DMS79 treated with DMSO at 0.1 percent for 48 hours (cell line): ENCODE results near the gene GTF2H3.
A peak's percentile ranks its signal among the peaks of the same experiment; 100 is the strongest.
"Not testable (repeated sequence)": the region's sequence is repeated elsewhere in the genome, so short reads cannot be mapped to it uniquely, and the experiment has no call there.

Experiments used
- DNase-seq: peaks from one replicate; lab custom pipeline; 2025; lab: John Stamatoyannopoulos, UW

GTF2H3 gene

GRCh38 chr12:123633379-123634141 is at the start of gene GTF2H3, which contains the start of gene EIF2B1:
Gene GTF2H3 (plus strand): TSS chr12:123633829. CDS start chr12:123633860, 31 bp downstream.
Gene EIF2B1 (minus strand): TSS chr12:123633686. CDS start chr12:123633557, 129 bp downstream.
- peak; percentile 98 for DNase-seq

DNA sequence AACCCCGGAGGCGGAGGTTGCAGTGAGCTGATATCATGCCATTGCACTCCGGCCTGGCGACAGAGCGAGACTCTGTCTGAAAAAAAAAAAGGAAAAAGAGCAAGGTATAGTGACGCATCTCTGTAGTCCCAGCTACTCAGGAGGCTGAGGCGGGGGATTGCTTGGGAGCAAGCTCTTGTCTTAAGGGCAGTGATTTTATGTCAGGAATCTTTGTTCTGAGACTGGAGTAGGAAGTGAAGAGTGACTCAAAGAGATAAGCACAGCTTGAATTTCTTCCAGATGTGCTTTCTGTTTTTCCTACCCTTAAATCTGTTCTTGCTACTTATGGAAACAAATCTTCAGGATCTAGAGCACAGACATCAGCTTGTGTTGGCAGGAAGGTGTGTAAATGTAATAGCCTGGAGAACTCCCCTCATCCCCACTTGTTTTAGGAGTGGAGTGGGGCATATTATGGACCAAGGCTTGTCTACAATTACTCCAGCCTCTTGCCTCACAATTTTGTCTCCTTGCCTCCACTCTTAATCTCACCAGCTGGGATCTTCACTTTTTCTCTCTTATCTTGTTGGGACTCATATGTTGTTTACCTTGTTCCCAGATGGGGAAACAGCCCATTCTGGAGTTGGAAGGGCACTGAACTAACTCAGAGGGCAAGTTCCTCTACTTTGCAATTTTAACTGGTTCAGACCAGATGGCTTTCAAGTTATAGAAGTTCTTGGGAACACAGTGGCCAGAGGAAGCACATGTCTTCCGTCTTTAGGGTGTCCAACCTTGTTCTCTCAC is 41.7 kb upstream of the GTF2H3 start:
- no peak for DNase-seq

DNA sequence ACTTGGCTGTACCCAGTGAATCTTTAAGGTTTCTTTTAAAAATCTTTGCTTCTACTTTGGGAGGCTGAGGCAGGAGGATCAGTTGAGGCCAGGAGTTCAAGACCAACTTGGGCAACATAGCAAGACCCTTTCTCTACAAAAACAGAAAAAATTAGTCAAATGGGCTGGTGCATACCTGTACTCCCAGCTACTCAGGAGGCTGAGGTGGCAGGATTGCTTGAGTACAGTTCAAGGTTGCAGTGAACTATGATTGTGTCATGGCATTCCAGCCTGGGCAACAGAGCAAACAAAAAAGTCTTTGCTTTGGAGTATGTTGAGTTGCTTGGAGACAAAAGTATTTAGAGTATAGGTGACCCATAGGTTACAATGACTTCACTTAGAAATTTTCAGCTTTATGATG is 37.9 kb upstream of the GTF2H3 start:
- no peak for DNase-seq

DNA sequence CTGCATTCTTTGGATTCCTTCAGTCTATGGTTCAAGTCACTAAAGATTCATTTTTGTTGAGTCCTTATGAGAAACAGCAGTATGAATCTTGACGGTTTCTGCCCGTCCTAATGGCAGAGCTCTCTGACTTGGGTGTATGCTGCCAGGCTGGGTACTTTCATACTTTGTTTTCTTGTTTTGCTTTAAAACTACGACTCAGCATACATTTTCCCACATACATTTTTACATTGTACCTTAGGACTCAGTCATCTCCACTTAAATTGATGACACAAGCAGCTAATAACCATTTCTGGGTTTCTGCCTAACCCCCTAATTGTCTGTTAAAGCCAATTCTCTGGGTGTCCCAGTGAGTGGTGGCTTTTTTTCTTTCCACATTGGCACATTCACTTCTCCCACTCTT is 36.5 kb upstream of the GTF2H3 start:
- DNase-seq = no peak

DNA sequence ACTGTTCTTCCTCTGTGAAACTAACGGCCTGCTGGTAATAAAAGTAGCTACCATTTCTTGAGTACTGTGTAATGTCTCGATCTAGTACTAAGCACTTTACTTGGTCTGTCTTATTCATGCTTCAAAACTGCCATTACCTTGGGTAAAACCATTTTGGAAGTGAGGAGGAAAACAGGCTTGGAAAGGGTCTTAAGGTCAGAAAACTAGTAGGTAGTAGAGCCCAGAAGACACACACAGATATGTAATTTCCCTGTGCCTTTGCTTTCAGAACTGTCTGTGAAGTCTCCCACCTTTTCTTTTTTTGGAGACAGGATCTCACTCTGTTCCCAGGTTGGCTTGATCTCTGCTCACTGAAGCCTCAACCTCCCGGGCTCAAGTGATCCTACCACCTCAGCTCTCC is 35.1 kb upstream of the GTF2H3 start:
- no peak for DNase-seq

GRCh38 chr12:123599310-123599709 is 34.3 kb upstream of the GTF2H3 start:
- no peak for DNase-seq

DNA sequence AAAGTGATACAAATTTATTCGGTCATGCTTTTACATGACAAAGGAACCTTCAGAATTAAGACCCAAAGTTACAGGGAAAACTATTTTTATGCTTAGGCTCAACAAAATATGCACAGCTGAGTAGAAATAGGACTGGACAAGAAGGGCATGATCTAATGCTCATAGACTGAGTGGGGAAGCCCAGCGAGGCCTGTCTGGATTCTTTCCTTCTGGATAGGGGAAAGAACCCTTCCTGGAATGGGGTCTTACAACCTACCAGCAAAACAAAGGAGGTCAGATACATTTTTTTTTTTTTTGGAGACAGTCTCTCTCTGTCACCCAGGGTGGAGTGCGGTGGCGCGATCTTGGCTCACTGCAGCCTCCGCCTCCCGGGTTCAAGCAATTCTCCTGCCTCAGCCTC is 33.9 kb upstream of the GTF2H3 start:
- DNase-seq = no peak

GRCh38 chr12:123601602-123602489 is 31.8 kb upstream of the GTF2H3 start, which contains the start of gene DDX55:
Gene DDX55 (plus strand): TSS chr12:123602099. CDS start chr12:123602149, 50 bp downstream.
- peak; percentile 67 for DNase-seq

- DNase-seq = peak; percentile 4
Observed at GRCh38 chr12:123602651-123603195, 30.9 kb upstream of the GTF2H3 start.

DNA sequence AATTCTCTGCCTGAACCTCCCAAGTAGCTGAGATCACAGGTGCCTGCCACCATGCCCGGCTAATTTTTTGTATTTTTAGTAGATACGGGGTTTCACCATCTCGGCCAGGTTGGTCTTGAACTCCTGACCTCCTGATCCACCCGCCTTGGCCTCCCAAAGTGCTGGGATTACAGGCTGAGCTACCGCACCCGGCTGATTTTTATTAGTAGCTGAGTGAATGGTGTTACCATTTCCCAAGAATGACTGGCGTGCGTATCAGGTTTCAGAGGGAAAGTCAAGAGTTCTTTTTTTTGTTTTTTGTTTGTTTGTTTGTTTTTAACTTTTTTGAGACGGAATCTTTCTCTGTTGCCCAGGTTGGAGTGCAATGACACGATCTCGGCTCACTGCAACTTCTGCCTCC is 30.1 kb upstream of the GTF2H3 start:
- not testable (repeated sequence) for DNase-seq

DNA sequence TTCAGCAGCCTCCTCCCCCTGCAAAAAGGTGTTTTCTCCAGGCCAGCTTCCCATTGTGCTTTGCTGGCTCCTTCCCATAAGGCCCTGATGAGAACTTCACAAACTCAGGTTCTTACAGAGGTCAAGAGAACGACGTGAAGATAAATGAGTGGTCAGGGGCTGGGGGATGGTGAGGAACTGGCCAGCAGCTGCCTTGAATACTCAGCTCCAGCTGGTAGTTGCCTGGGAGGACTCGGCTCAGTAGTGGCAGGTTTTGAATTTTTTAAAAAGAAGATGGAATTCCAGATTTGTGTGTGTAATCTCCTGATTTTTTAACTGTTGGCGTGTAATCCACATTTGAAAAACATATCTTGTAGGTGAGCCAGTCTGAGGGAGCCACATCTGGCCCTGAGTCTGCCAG is 25.9 kb upstream of the GTF2H3 start:
- no peak for DNase-seq

- DNase-seq = no peak
Observed at GRCh38 chr12:123608182-123608581, 25.4 kb upstream of the GTF2H3 start.

GRCh38 chr12:123614110-123614509 is 19.5 kb upstream of the GTF2H3 start:
- DNase-seq = no peak

GRCh38 chr12:123614531-123614930 is 19.1 kb upstream of the GTF2H3 start:
- DNase-seq = no peak

- no peak for DNase-seq
Observed at GRCh38 chr12:123617144-123617543, 16.5 kb upstream of the GTF2H3 start.

- no peak for DNase-seq
Observed at GRCh38 chr12:123617580-123617979, 16.0 kb upstream of the GTF2H3 start.

- DNase-seq = no peak
Observed at GRCh38 chr12:123621101-123621500, 12.5 kb upstream of the GTF2H3 start.

GRCh38 chr12:123621619-123622530 is 11.8 kb upstream of the GTF2H3 start:
- DNase-seq = no peak

DNA sequence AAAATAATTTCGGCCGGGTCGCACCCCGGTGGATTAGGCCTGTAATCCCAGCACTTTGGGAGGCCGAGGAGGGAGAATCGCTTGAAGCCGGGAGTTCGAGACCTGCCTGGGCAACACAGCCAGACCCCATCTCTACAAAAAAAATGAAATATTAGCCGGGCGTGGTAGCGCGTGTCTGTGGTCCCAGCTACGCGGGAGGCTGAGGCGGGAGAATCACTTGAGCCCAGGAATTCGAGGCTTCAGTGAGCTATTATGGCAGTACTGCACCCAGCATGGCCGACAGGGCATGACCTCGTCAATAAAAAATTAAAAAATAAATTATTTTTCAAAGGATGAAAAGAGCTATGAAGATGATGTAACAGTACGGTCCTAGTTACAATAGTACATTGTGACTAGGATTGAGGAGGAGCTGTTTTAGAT is 523 bp downstream of the GTF2H3 start:
- no peak for DNase-seq

DNA sequence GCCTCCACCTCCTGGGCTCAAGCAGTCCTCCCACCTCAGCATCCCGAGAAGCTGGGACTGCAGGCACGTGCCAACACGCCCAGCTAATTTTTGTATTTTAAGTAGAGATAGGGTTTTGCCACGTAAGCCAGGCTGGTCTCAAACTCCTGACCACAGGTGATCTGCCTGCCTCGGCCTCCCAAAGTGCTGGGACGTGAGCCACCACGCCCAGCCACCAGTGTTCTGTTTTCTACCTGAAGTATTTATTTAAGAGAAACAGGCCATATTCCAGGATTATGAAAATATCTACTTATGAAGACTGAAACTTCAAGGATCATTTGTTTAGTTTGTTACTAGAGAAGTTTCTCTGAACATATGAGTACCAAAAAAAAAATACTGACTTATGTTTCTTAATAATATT is 10.3 kb downstream of the GTF2H3 start:
- no peak for DNase-seq

DNA sequence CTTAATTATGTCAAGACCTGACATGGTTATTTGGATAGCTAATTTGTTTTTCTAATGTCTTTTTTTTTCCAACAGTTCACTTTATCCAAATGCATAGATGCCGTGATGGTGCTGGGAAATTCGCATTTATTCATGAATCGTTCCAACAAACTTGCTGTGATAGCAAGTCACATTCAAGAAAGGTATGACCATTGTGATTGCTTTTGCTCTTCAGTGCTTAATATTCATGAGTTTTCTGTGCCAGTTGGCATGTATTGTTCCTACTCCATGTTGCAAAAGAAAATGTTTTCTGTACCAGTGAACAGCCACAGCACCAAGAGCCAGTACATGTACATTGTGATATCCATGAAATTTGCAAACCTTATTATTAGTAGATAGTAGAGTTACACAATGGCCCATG is 11.8 kb downstream of the GTF2H3 start:
- DNase-seq = no peak
